Heart left ventricle (tissue), 16 donors: ENCODE measurements around the gene EVPLL. TPM values are rescaled to one million over a fixed set of nuclear protein-coding genes. Genes with fewer than 3 reads are reported as not detected.
A peak's percentile ranks its signal among the peaks of the same experiment; 100 is the strongest.
"Not testable (repeated sequence)": the region's sequence is repeated elsewhere in the genome, so short reads cannot be mapped to it uniquely, and the experiment has no call there.

ENCODE experiments used
- ATAC-seq, 4 donors: fragments of 200-7000 bp; cut with Tn5 transposase; one replicate each; pipeline ENCODE4 v1.9.1; 2020 to 2022; ENCODE audit warnings: moderate library complexity in 4 of 4, mild to moderate bottlenecking in 3 of 4, moderate number of reproducible peaks in 1 of 4
- DNase-seq, 5 donors: peaks; one replicate each; pipeline ENCODE4 v3.0.0-alpha.2; 2020
- H3K27ac ChIP-seq, 12 donors: fragments of 200-600 bp; sonication (generic) in 4 of 12; one replicate each; pipeline versions ENCODE4 v1.5.0 to v1.8.0; 2016 to 2022; ENCODE audit warnings: mild to moderate bottlenecking in 2 of 12
- H3K27me3 ChIP-seq, 9 donors: fragments of 200-600 bp; sonication (generic) in 2 of 9; one replicate each; pipeline versions ENCODE4 v1.5.1 to v1.8.0; 2016 to 2022; ENCODE audit warnings: mild to moderate bottlenecking in 3 of 9
- H3K36me3 ChIP-seq, 9 donors: fragments of 200-600 bp; sonication (generic) in 2 of 9; one replicate each; pipeline versions ENCODE4 v1.5.0 to v1.8.0; 2018 to 2022; ENCODE audit warnings: mild to moderate bottlenecking in 2 of 9
- H3K4me1 ChIP-seq, 12 donors: fragments of 200-600 bp; sonication (generic) in 4 of 12; one replicate each; pipeline versions ENCODE4 v1.5.0 to v1.8.0; 2016 to 2022; ENCODE audit warnings: mild to moderate bottlenecking in 3 of 12
- H3K4me3 ChIP-seq, 12 donors: fragments of 200-600 bp; sonication (generic) in 4 of 12; one replicate each; pipeline versions ENCODE4 v1.5.0 to v1.8.0; 2017 to 2022; ENCODE audit warnings: mild to moderate bottlenecking in 9 of 12, moderate library complexity in 4 of 12
- H3K9me3 ChIP-seq, 12 donors: fragments of 200-600 bp; sonication (generic) in 4 of 12; one replicate each; pipeline versions ENCODE4 v1.5.0 to v1.8.0; 2016 to 2022; ENCODE audit warnings: mild to moderate bottlenecking in 1 of 12
- WGBS, 4 donors: extraction: QIAGEN DNeasy Blood & Tissue Kit in 2 of 4; methylation state at CpG; one replicate each; pipeline versions ENCODE4 v1.1.5 to v1.1.7; 2013 to 2018; 5-methylcytosine and 5-hydroxymethylcytosine counted together
- intact Hi-C, 10 donors: fragments of 100-400 bp; cut with DNase I; formaldehyde crosslinking; loops; one replicate each; pipeline versions ENCODE4 v1.11.1 to v1.14.2; 2022
- polyA plus RNA-seq, 2 donors: library from polyadenylated mRNA; stranded (reverse); fragments of 200-250 nt; gene quantifications; one replicate each; pipeline ENCODE4 v1.2.3, GENCODE V29; 2013
- total RNA-seq, 9 donors: library from RNA; depleted of rRNA in 2 of 9; stranded (reverse); fragments of >200 nt in 2 of 9; fragmentation: NEBNext Ultra II Directional in 3 of 9; extraction: Animal tissue kit (Norgen Biotek cat#: 25700) in 3 of 9; gene quantifications; one replicate each; pipeline versions ENCODE4 v1.1.0 to v1.2.4, GENCODE V29; 2016 to 2023
- donor health status: ischemic (EF 13 %, LVEDD 7.1; RV severe dilation, severe dysfunction).
- donor health status: healthy with polysubstance abuse.
- donor health status: DM: no; HTN: yes; CAD: no.
- donor health status: DM: no; HTN: no; CAD: no.
- donor health status: ischemic (EF 25% LVEDD 6.9; RV normal size, moderate dysfunction).
- donor health status: ischemic (EF 25% LVEDD 5.7; RV mildly dilated, moderate dysfunction).
- donor health status: healthy.
- donor health status: DM: yes; HTN: yes; CAD: no.
- donor health status: ischemic (EF 35%, LVEDD 5.7; RV mildly dilated, moderate dysfunction).
- donor health status: nonischemic (EF 11% LVEDD 7.7; RV severe dilation, severe dysfunction).
- donor health status: DM: yes; HTN: yes; CAD: no.
- donor health status: PGD.
- donor health status: ischemic (EF 29% LVEDD 5.4; RV normal size, mild dysfunction).
- donor health status: nonischemic (EF 23%, LVEDD 6.1; RV moderate dilation, normal function).

EVPLL gene
- total and polyA plus RNA-seq, 11 donors = not detected

- H3K4me1 ChIP-seq, H3K4me3 ChIP-seq, H3K9me3 ChIP-seq, H3K27ac ChIP-seq, ATAC-seq, DNase-seq, intact Hi-C loops, H3K27me3 ChIP-seq, H3K36me3 ChIP-seq: not testable (repeated sequence)
- WGBS, 4 donors = 52 to 68% methylated on average over 2 to 3 of the region's 5 CpGs; no CpG with 5 or more reads in 2 of the 4 donors
These were observed 26.0 kb downstream of the EVPLL start for GRCh38 chr17:18403604-18404003.

GRCh38 chr17:18408906-18409305 is 31.3 kb downstream of the EVPLL start:
- 51 to 69% (median 60%) methylated on average over 3 of the region's 3 CpGs for WGBS, 4 donors
- H3K36me3 ChIP-seq, H3K4me1 ChIP-seq, ATAC-seq, DNase-seq, H3K27me3 ChIP-seq, intact Hi-C loops, H3K4me3 ChIP-seq, H3K9me3 ChIP-seq, H3K27ac ChIP-seq: not testable (repeated sequence)

GRCh38 chr17:18409321-18409720 is 31.7 kb downstream of the EVPLL start:
- H3K4me1 ChIP-seq, H3K27me3 ChIP-seq, H3K9me3 ChIP-seq, H3K27ac ChIP-seq, intact Hi-C loops, H3K36me3 ChIP-seq, H3K4me3 ChIP-seq, ATAC-seq, DNase-seq: not testable (repeated sequence)
- WGBS, 4 donors = 50 to 66% (median 54%) methylated on average over 6 of the region's 6 CpGs

- H3K4me3 ChIP-seq = peak overlapping the region in 6 of 12 donors; percentile 18 to 53 (median 48)
- H3K9me3 ChIP-seq, intact Hi-C loops, H3K27me3 ChIP-seq, H3K4me1 ChIP-seq, H3K36me3 ChIP-seq, DNase-seq: not testable (repeated sequence)
- peak in 1 of 4 donors; percentile 14 for ATAC-seq
- 11 to 16% (median 13%) methylated on average over 11 of the region's 11 CpGs for WGBS, 4 donors
- peak overlapping the region in 2 of 12 donors; percentile 64 to 82 for H3K27ac ChIP-seq
These were observed 33.2 kb downstream of the EVPLL start for GRCh38 chr17:18410736-18411135.

GRCh38 chr17:18411377-18411864 is 33.8 kb downstream of the EVPLL start:
- 1 to 2% (median 1%) methylated on average over 23 to 25 of the region's 25 CpGs for WGBS, 4 donors
- H3K4me1 ChIP-seq, intact Hi-C loops, H3K36me3 ChIP-seq, H3K9me3 ChIP-seq, H3K27me3 ChIP-seq: not testable (repeated sequence)
- ATAC-seq = peak; percentile 73 to 88 (median 84)
- Histone ChIP-seq H3K27ac (peak overlapping the region in 7 of 12 donors; percentile 29 to 82 (median 63)), H3K4me3 (peak overlapping the region in 10 of 12 donors; percentile 36 to 53 (median 48))
- DNase-seq = peak; percentile 27 to 56 (median 37)

GRCh38 chr17:18412001-18412538 is 34.5 kb downstream of the EVPLL start:
- H3K4me1 ChIP-seq, DNase-seq, intact Hi-C loops, H3K27me3 ChIP-seq, H3K36me3 ChIP-seq, H3K9me3 ChIP-seq: not testable (repeated sequence)
- peak; percentile 82 to 96 (median 92) for ATAC-seq
- Histone ChIP-seq H3K4me3 (peak overlapping the region in 1 of 12 donors; percentile 49), H3K27ac (peak overlapping the region in 1 of 12 donors; percentile 82)
- WGBS, 4 donors = no CpG with 5 or more reads among the region's 32 CpGs

- H3K27ac ChIP-seq, H3K4me1 ChIP-seq, H3K4me3 ChIP-seq, intact Hi-C loops, ATAC-seq, H3K9me3 ChIP-seq, DNase-seq, H3K27me3 ChIP-seq, H3K36me3 ChIP-seq: not testable (repeated sequence)
- WGBS, 4 donors = 69 to 89% (median 70%) methylated on average over 7 to 8 of the region's 11 CpGs; no CpG with 5 or more reads in 1 of the 4 donors
These were observed 43.9 kb downstream of the EVPLL start for GRCh38 chr17:18421521-18421920.

- H3K36me3 ChIP-seq, DNase-seq, H3K27ac ChIP-seq, H3K9me3 ChIP-seq, intact Hi-C loops, H3K27me3 ChIP-seq, ATAC-seq, H3K4me3 ChIP-seq, H3K4me1 ChIP-seq: not testable (repeated sequence)
- 73 to 91% (median 87%) methylated on average over 4 to 5 of the region's 6 CpGs for WGBS, 4 donors
These were observed 44.9 kb downstream of the EVPLL start for GRCh38 chr17:18422464-18422863.

GRCh38 chr17:18423015-18423414 is 45.4 kb downstream of the EVPLL start:
- H3K4me1 ChIP-seq, intact Hi-C loops: not testable (repeated sequence)
- 80 to 97% (median 88%) methylated on average over 1 to 2 of the region's 7 CpGs; no CpG with 5 or more reads in 1 of the 4 donors for WGBS, 4 donors

GRCh38 chr17:18425593-18425992 is 48.0 kb downstream of the EVPLL start:
- H3K36me3 ChIP-seq, H3K4me3 ChIP-seq, DNase-seq, H3K4me1 ChIP-seq, intact Hi-C loops, H3K27ac ChIP-seq, H3K27me3 ChIP-seq, ATAC-seq, H3K9me3 ChIP-seq: not testable (repeated sequence)
- 87 to 89% methylated on average over 4 of the region's 6 CpGs; no CpG with 5 or more reads in 2 of the 4 donors for WGBS, 4 donors

More at GRCh38 chr17:18423015-18423414, 45.4 kb downstream of the EVPLL start:
- peak in 1 of 4 donors; percentile 27 for ATAC-seq
- not testable (repeated sequence) for DNase-seq, H3K27me3 ChIP-seq, H3K9me3 ChIP-seq, H3K27ac ChIP-seq, H3K36me3 ChIP-seq, H3K4me3 ChIP-seq

- H3K4me1 ChIP-seq, H3K27me3 ChIP-seq, H3K4me3 ChIP-seq, H3K36me3 ChIP-seq, H3K27ac ChIP-seq, H3K9me3 ChIP-seq, DNase-seq, intact Hi-C loops, ATAC-seq: not testable (repeated sequence)
- WGBS, 4 donors = no CpG with 5 or more reads among the region's 16 CpGs
These were observed 49.1 kb downstream of the EVPLL start for GRCh38 chr17:18426639-18427038.
